Ecto neural progenitor cell (in vitro differentiated cells): ENCODE results near the gene PREX1.

Experiments
- DNase-seq: peaks from one replicate; pipeline ENCODE4 v3.0.0-alpha.2; 2018; ENCODE audit warnings: low spot score

The PREX1 gene

GRCh38 chr20:48619126-48620101 is 208.4 kb downstream of the PREX1 start:
- DNase-seq, result no peak

- DNase-seq, result no peak
These were observed 209.2 kb downstream of the PREX1 start for GRCh38 chr20:48618631-48619030.

GRCh38 chr20:48618052-48618451 is 209.7 kb downstream of the PREX1 start:
- no peak for DNase-seq

- DNase-seq, result no peak
These were observed 210.3 kb downstream of the PREX1 start for GRCh38 chr20:48617481-48617880.

GRCh38 chr20:48616481-48616880 is 211.3 kb downstream of the PREX1 start:
- DNase-seq, result no peak

- no peak for DNase-seq
These were observed 211.9 kb downstream of the PREX1 start for GRCh38 chr20:48615871-48616270.

- no peak for DNase-seq
These were observed 213.1 kb downstream of the PREX1 start for GRCh38 chr20:48614593-48615274.

GRCh38 chr20:48613926-48614325 is 213.9 kb downstream of the PREX1 start:
- DNase-seq, result no peak

GRCh38 chr20:48612335-48612734 is 215.5 kb downstream of the PREX1 start:
- no peak for DNase-seq

GRCh38 chr20:48610996-48611395 is 216.8 kb downstream of the PREX1 start:
- no peak for DNase-seq

GRCh38 chr20:48609491-48609978 is 218.3 kb downstream of the PREX1 start:
- DNase-seq, result no peak

GRCh38 chr20:48608756-48609155 is 219.0 kb downstream of the PREX1 start:
- DNase-seq, result no peak

- DNase-seq, result no peak
These were observed 220.3 kb downstream of the PREX1 start for GRCh38 chr20:48607544-48607865.

GRCh38 chr20:48606841-48607543 is 220.8 kb downstream of the PREX1 start:
- DNase-seq, result no peak

GRCh38 chr20:48606172-48606840 is 221.5 kb downstream of the PREX1 start:
- DNase-seq, result no peak

GRCh38 chr20:48605364-48606171 is 222.2 kb downstream of the PREX1 start:
- DNase-seq, result no peak

- DNase-seq, result no peak
These were observed 222.9 kb downstream of the PREX1 start for GRCh38 chr20:48604936-48605335.

- DNase-seq, result no peak
These were observed 223.4 kb downstream of the PREX1 start for GRCh38 chr20:48604426-48604825.

- no peak for DNase-seq
These were observed 223.9 kb downstream of the PREX1 start for GRCh38 chr20:48603819-48604405.

GRCh38 chr20:48603116-48603818 is 224.5 kb downstream of the PREX1 start:
- peak; percentile 82 for DNase-seq
